Adrenal gland (tissue), 12 donors: ENCODE data around the gene LTO1. TPM values are rescaled to one million over a fixed set of nuclear protein-coding genes. Genes with fewer than 3 reads are reported as not detected.

ENCODE experiments used
- DNase-seq, 7 donors: peaks; one replicate each; pipeline ENCODE4 v3.0.0-alpha.2; 2019 to 2020
- H3K27ac ChIP-seq, 5 donors: fragments of 200-600 bp; sonication (generic) in 4 of 5; 1 replicate in 3 of 5; 2 replicates in 2 of 5; pipeline versions ENCODE4 v1.5.1 to v1.8.0; 2016 to 2020; ENCODE audit warnings: mild to moderate bottlenecking in 1 of 5
- H3K27me3 ChIP-seq: fragments of 200-600 bp; 2 replicates; pipeline ENCODE4 v1.8.0; 2021
- H3K36me3 ChIP-seq, 2 donors: fragments of 200-600 bp; replicated peaks in 1 of 2; 1 replicate in 1 of 2; 2 replicates in 1 of 2; pipeline versions ENCODE4 v1.5.1 to v1.8.0; 2018 to 2022
- H3K4me1 ChIP-seq, 2 donors: fragments of 200-600 bp; replicated peaks in 1 of 2; 1 replicate in 1 of 2; 2 replicates in 1 of 2; pipeline versions ENCODE4 v1.5.1 to v1.8.0; 2018 to 2021
- H3K4me3 ChIP-seq, 4 donors: fragments of 200-600 bp; sonication (generic) in 3 of 4; one replicate each; pipeline ENCODE4 v1.5.1; 2016 to 2018
- H3K9me3 ChIP-seq, 3 donors: fragments of 200-600 bp; sonication (generic) in 1 of 3; replicated peaks in 1 of 3; 1 replicate in 2 of 3; 2 replicates in 1 of 3; pipeline versions ENCODE4 v1.5.1 to v1.8.0; 2016 to 2021
- POLR2A ChIP-seq, 2 donors: fragments of 450-650 bp; IDR thresholded peaks; one replicate each; pipeline ENCODE4 v1.6.1; 2017; ENCODE audit warnings: antibody characterized with exemption in 2 of 2, mild to moderate bottlenecking in 2 of 2, moderate library complexity in 1 of 2
- WGBS, 4 donors: extraction: QIAGEN DNeasy Blood & Tissue Kit in 2 of 4; methylation state at CpG; one replicate each; pipeline versions ENCODE4 v1.1.5 to v1.1.7; 2013 to 2017; 5-methylcytosine and 5-hydroxymethylcytosine counted together
- intact Hi-C, 2 donors: fragments of 100-400 bp; cut with DNase I; formaldehyde crosslinking; loops; one replicate each; pipeline versions ENCODE4 v1.14.1 to v1.15.0; 2022 to 2023
- polyA plus RNA-seq, 3 donors: library from polyadenylated mRNA; stranded (reverse); fragments of 200-250 nt in 2 of 3; fragments of 350-450 nt in 1 of 3; fragmentation: Illumina TruSeq in 1 of 3; extraction: RNeasy Lipid Tissue Mini Kit (QIAGEN cat#74804) in 1 of 3; gene quantifications; one replicate each; pipeline ENCODE4 v1.2.3, GENCODE V29; 2013 to 2014
- total RNA-seq, 9 donors: library from RNA; depleted of rRNA in 4 of 9; stranded (reverse); fragments of >200 nt in 4 of 9; fragments of 120-200 nt in 1 of 9; fragmentation: NEBNext Ultra II Directional in 1 of 9; extraction: Animal tissue kit (Norgen Biotek cat#: 25700) in 1 of 9; gene quantifications; one replicate each; pipeline versions ENCODE4 v1.1.0 to v1.2.4, GENCODE V29; 2013 to 2023
- TF ChIP-seq, protein P1 (sequence below), 6 experiments: fragments of 450-650 bp in 4 of 6; fragments of 200-600 bp in 2 of 6; sonication (generic) in 1 of 6; IDR thresholded peaks; 1 replicate in 5 of 6; 2 replicates in 1 of 6; pipeline versions ENCODE4 v1.5.1 to v1.8.0; 2016 to 2021; ENCODE audit warnings: antibody characterized with exemption in 6 of 6, mild to moderate bottlenecking in 2 of 6, moderate library complexity in 1 of 6
- donor health status: healthy with polysubstance abuse.
- donor health status: Bipolar disorder and iron deficiency.
- donor health status: DM: yes; HTN: yes; CAD: no.
- donor health status: DM: no; HTN: no; CAD: no.
- donor health status: DM: no; HTN: no; CAD: no.
- donor health status: DM: yes; HTN: yes; CAD: no.

The LTO1 gene
- total and polyA plus RNA-seq, 12 donors, result 10.9 to 52.5 (median 23.6) TPM

- peak; percentile 73 to 89 (median 82) for DNase-seq
- H3K4me3 ChIP-seq, result peak overlapping the region; percentile 65 to 73 (median 70)
- H3K4me1 ChIP-seq, result peaks cover 32 to 47% of the 10 kb centered on the region in 2 donors
- H3K27me3 ChIP-seq, result no peaks in the 10 kb centered on the region
- peaks cover 0 to 15% of the 10 kb centered on the region in 2 donors for H3K36me3 ChIP-seq
- peak; percentile 26 to 58 for TF ChIP-seq POLR2A (IDR thresholded peaks at IDR 0.05)
- TF ChIP-seq, protein P1, sequence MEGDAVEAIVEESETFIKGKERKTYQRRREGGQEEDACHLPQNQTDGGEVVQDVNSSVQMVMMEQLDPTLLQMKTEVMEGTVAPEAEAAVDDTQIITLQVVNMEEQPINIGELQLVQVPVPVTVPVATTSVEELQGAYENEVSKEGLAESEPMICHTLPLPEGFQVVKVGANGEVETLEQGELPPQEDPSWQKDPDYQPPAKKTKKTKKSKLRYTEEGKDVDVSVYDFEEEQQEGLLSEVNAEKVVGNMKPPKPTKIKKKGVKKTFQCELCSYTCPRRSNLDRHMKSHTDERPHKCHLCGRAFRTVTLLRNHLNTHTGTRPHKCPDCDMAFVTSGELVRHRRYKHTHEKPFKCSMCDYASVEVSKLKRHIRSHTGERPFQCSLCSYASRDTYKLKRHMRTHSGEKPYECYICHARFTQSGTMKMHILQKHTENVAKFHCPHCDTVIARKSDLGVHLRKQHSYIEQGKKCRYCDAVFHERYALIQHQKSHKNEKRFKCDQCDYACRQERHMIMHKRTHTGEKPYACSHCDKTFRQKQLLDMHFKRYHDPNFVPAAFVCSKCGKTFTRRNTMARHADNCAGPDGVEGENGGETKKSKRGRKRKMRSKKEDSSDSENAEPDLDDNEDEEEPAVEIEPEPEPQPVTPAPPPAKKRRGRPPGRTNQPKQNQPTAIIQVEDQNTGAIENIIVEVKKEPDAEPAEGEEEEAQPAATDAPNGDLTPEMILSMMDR (IDR thresholded peaks at IDR 0.05), result peak; percentile 61 to 98 (median 85)
- peak overlapping the region in 4 of 5 donors; percentile 64 to 88 (median 82) for H3K27ac ChIP-seq
- intact Hi-C loops, result loop anchor here (2.0 to 5.0 kb wide), 4 partner anchors 346 to 721 kb away; partner anchors contain the start of gene MYEOV (in 1 of the 2)
- WGBS, 4 donors, result 0 to 2% (median 1%) methylated on average over 25 to 81 of the region's 81 CpGs
- H3K9me3 ChIP-seq, result no peaks in the 10 kb centered on the region
Observed at GRCh38 chr11:69642913-69643632, 32.1 kb downstream of the LTO1 start.

DNA sequence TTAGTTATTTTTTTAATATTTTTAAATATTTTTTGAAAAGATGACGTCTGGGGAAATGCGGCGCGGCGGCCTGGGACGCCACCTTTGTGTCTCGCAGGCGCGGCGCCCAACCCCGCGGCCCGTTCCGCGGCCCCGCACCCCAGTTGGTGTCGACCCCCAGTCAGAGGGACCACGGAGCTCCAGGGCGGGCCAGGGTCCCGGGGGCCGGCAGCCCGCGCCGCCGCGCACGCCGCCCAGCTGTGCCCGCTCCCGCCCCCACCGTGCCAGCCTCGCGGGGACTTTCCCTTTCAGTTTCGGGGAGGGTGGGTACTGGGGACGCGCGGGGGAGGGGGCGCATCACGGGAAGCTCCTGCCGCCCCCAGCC, 32.6 kb downstream of the LTO1 start:
- TF ChIP-seq, protein P1 (IDR thresholded peaks at IDR 0.05), result no peak
- no peak for TF ChIP-seq POLR2A (IDR thresholded peaks at IDR 0.05)
- Histone ChIP-seq H3K27me3 (no peaks in the 10 kb centered on the region), H3K4me1 (peaks cover 35 to 52% of the 10 kb centered on the region in 2 donors), H3K27ac (peak overlapping the region; percentile 60 to 88 (median 77)), H3K9me3 (no peaks in the 10 kb centered on the region), H3K4me3 (peak overlapping the region; percentile 65 to 73 (median 70)), H3K36me3 (peaks cover 0 to 10% of the 10 kb centered on the region in 2 donors)
- intact Hi-C loops, result loop anchor here (2.0 to 5.0 kb wide), 4 partner anchors 345 to 720 kb away; partner anchors contain the start of gene MYEOV (in 1 of the 2)
- peak in 5 of 7 donors; percentile 39 to 68 (median 55) for DNase-seq
- WGBS, 4 donors, result 0 to 1% (median 0%) methylated on average over 12 to 40 of the region's 40 CpGs

- intact Hi-C loops, result loop anchor here (2.0 to 5.0 kb wide), 4 partner anchors 345 to 720 kb away; partner anchors contain the start of gene MYEOV (in 1 of the 2)
- peak overlapping the region; percentile 60 to 88 (median 77) for H3K27ac ChIP-seq
- peaks cover 2% of the 10 kb centered on the region for H3K27me3 ChIP-seq
- 1 to 5% (median 1%) methylated on average over 37 to 68 of the region's 68 CpGs for WGBS, 4 donors
- peak overlapping the region; percentile 40 to 73 (median 56) for H3K4me3 ChIP-seq
- H3K9me3 ChIP-seq, result no peaks in the 10 kb centered on the region
- H3K36me3 ChIP-seq, result peaks cover 0 to 7% of the 10 kb centered on the region in 2 donors
- TF ChIP-seq, protein P1 (IDR thresholded peaks at IDR 0.05), result no peak
- TF ChIP-seq POLR2A (IDR thresholded peaks at IDR 0.05), result no peak
- DNase-seq, result peak in 1 of 7 donors; percentile 56
- peaks cover 35 to 58% of the 10 kb centered on the region in 2 donors for H3K4me1 ChIP-seq
Observed at GRCh38 chr11:69641681-69642548, 33.2 kb downstream of the LTO1 start.
